SH-SY5Y (cell line): ENCODE results near the gene BAHD1.

Experiments used
- GATA2 ChIP-seq: IDR thresholded peaks from 2 replicates; pipeline ENCODE4 v1.6.1; 2011; ENCODE audit warnings: mild to moderate bottlenecking, low read depth, low read length
- GATA3 ChIP-seq: IDR thresholded peaks from 2 replicates; pipeline ENCODE4 v1.6.1; 2011; ENCODE audit warnings: low read depth, mild to moderate bottlenecking, low read length, moderate library complexity

DNA sequence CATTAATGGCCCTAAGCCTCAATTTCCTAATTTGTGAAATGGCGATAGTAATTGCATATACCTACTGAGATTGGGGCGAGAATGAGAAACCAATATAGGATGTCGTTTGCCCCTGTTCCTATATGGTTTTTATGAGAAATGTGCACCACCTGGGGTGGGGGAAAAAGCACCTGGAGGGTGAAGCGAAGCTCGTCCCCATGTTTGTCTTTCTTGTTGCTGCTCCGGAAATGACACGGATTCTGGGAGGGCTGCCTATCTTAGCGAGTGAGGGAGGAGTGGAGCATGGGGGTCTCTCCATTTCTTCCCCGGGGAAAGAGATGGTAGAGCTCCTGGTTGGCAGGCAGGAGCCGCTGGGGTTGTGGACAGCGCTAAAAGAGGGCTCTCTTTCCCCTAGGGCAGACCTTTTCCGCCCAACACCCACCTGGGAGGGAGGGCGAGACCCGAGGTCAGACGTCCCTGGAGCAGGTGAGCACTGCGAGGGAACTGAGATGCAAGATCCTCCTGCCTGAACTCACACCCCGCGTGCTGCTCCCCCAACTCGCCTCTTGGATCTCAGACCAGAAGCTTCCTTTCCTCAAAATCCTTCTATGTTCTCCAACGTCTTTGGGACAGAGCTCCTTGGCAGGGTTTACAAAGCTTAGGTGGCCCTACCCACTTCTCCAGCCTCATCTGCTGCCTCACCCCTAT, 5.6 kb upstream of the BAHD1 start:
- TF ChIP-seq GATA2 (no peak), GATA3 (no peak)
